Immature natural killer cell (primary cell): ENCODE measurements around the gene CCDC80. TPM values are rescaled to one million over a fixed set of nuclear protein-coding genes. Genes with fewer than 3 reads are reported as not detected.

ENCODE experiments used
- DNase-seq, 3 donors: peaks; one replicate each; pipeline ENCODE4 v3.0.0; 2022; ENCODE audit warnings: mixed read lengths in 1 of 3
- H3K27ac Mint-ChIP-seq, 6 donors: one replicate each; pipeline ENCODE4 v1.8.0; 2020; ENCODE audit warnings: mixed read lengths in 6 of 6, mild to moderate bottlenecking in 5 of 6, inconsistent platforms in 4 of 6, moderate library complexity in 3 of 6
- H3K27me3 Mint-ChIP-seq, 3 donors: one replicate each; pipeline ENCODE4 v1.8.0; 2020 to 2021; ENCODE audit warnings: low read depth in 3 of 3, mild to moderate bottlenecking in 3 of 3, mixed read lengths in 3 of 3, moderate library complexity in 3 of 3, inconsistent platforms in 1 of 3
- H3K36me3 Mint-ChIP-seq, 3 donors: one replicate each; pipeline ENCODE4 v1.8.0; 2020; ENCODE audit warnings: mixed read lengths in 3 of 3, inconsistent platforms in 2 of 3, mild to moderate bottlenecking in 2 of 3
- H3K4me1 Mint-ChIP-seq, 2 donors: one replicate each; pipeline ENCODE4 v1.8.0; 2020; ENCODE audit warnings: inconsistent platforms in 2 of 2, mild to moderate bottlenecking in 2 of 2, mixed read lengths in 2 of 2, moderate library complexity in 1 of 2
- H3K4me3 Mint-ChIP-seq, 5 donors: one replicate each; pipeline ENCODE4 v1.8.0; 2020; ENCODE audit warnings: mild to moderate bottlenecking in 5 of 5, mixed read lengths in 5 of 5, inconsistent platforms in 3 of 5, moderate library complexity in 3 of 5
- H3K9me3 Mint-ChIP-seq, 6 donors: one replicate each; pipeline ENCODE4 v1.8.0; 2020; ENCODE audit warnings: mild to moderate bottlenecking in 6 of 6, mixed read lengths in 6 of 6, inconsistent platforms in 4 of 6, moderate library complexity in 3 of 6
- polyA plus RNA-seq, 3 donors: library from polyadenylated mRNA; unstranded; fragments of 300-500 nt; fragmentation: Illumina TruSeq; gene quantifications; one replicate each; pipeline ENCODE4 v1.2.3, GENCODE V29; 2021

The CCDC80 gene
- polyA plus RNA-seq, 3 donors from 2014 or later = 0.20 TPM; not detected in 2

- no peak for DNase-seq
- Mint-ChIP-seq H3K9me3 (no peaks in the 10 kb centered on the region), H3K4me1 (peaks cover 8 to 32% of the 10 kb centered on the region in 2 donors), H3K4me3 (no peak overlapping the region), H3K27me3 (peaks cover 0 to 6% (median 4%) of the 10 kb centered on the region in 3 donors), H3K27ac (no peak overlapping the region), H3K36me3 (peaks cover 0 to 10% (median 0%) of the 10 kb centered on the region in 3 donors)
These were observed 10.1 kb upstream of the CCDC80 start for GRCh38 chr3:112651071-112651470.

GRCh38 chr3:112650482-112650881 lies 9.5 kb upstream of the CCDC80 start:
- no peaks in the 10 kb centered on the region for H3K9me3 Mint-ChIP-seq
- peaks cover 0 to 6% (median 4%) of the 10 kb centered on the region in 3 donors for H3K27me3 Mint-ChIP-seq
- no peak overlapping the region for H3K27ac Mint-ChIP-seq
- H3K36me3 Mint-ChIP-seq = peaks cover 0 to 10% (median 0%) of the 10 kb centered on the region in 3 donors
- H3K4me3 Mint-ChIP-seq = no peak overlapping the region
- H3K4me1 Mint-ChIP-seq = peaks cover 8 to 26% of the 10 kb centered on the region in 2 donors
- DNase-seq = no peak

GRCh38 chr3:112649478-112649735 lies 8.5 kb upstream of the CCDC80 start:
- Mint-ChIP-seq H3K4me3 (no peak overlapping the region), H3K9me3 (no peaks in the 10 kb centered on the region), H3K36me3 (peaks cover 0 to 5% (median 0%) of the 10 kb centered on the region in 3 donors), H3K27ac (no peak overlapping the region), H3K27me3 (peaks cover 0 to 6% (median 4%) of the 10 kb centered on the region in 3 donors), H3K4me1 (peaks cover 12 to 24% of the 10 kb centered on the region in 2 donors)
- DNase-seq = no peak

- peaks cover 27 to 42% of the 10 kb centered on the region in 2 donors for H3K4me1 Mint-ChIP-seq
- DNase-seq = no peak
- no peak overlapping the region for H3K4me3 Mint-ChIP-seq
- no peaks in the 10 kb centered on the region for H3K9me3 Mint-ChIP-seq
- peaks cover 2 to 6% (median 3%) of the 10 kb centered on the region in 3 donors for H3K27me3 Mint-ChIP-seq
- H3K36me3 Mint-ChIP-seq = peaks cover 0 to 5% (median 0%) of the 10 kb centered on the region in 3 donors
- H3K27ac Mint-ChIP-seq = peak overlapping the region in 1 of 6 donors; percentile 4
These were observed 6.2 kb upstream of the CCDC80 start for GRCh38 chr3:112647122-112647521.

GRCh38 chr3:112646623-112647022 lies 5.7 kb upstream of the CCDC80 start:
- Mint-ChIP-seq H3K27ac (no peak overlapping the region), H3K4me3 (no peak overlapping the region), H3K9me3 (no peaks in the 10 kb centered on the region), H3K27me3 (peaks cover 2 to 10% (median 3%) of the 10 kb centered on the region in 3 donors), H3K36me3 (peaks cover 0 to 5% (median 0%) of the 10 kb centered on the region in 3 donors), H3K4me1 (peaks cover 27 to 42% of the 10 kb centered on the region in 2 donors)
- DNase-seq = no peak

- H3K4me1 Mint-ChIP-seq = peaks cover 25 to 42% of the 10 kb centered on the region in 2 donors
- H3K27me3 Mint-ChIP-seq = peaks cover 2 to 10% (median 3%) of the 10 kb centered on the region in 3 donors
- peaks cover 0 to 1% (median 0%) of the 10 kb centered on the region in 3 donors for H3K36me3 Mint-ChIP-seq
- no peak for DNase-seq
- H3K27ac Mint-ChIP-seq = peak overlapping the region in 2 of 6 donors; percentile 16 to 18
- H3K9me3 Mint-ChIP-seq = no peaks in the 10 kb centered on the region
- H3K4me3 Mint-ChIP-seq = peak overlapping the region in 3 of 5 donors; percentile 16 to 82 (median 38)
These were observed 3.5 kb upstream of the CCDC80 start for GRCh38 chr3:112644453-112644852.

GRCh38 chr3:112643621-112644240 lies 2.8 kb upstream of the CCDC80 start:
- H3K4me3 Mint-ChIP-seq = peak overlapping the region; percentile 75 to 89 (median 82)
- H3K4me1 Mint-ChIP-seq = peaks cover 23 to 38% of the 10 kb centered on the region in 2 donors
- no peaks in the 10 kb centered on the region for H3K9me3 Mint-ChIP-seq
- peak overlapping the region; percentile 18 to 87 (median 69) for H3K27ac Mint-ChIP-seq
- peak; percentile 7 to 35 (median 31) for DNase-seq
- peaks cover 2 to 10% (median 3%) of the 10 kb centered on the region in 3 donors for H3K27me3 Mint-ChIP-seq
- H3K36me3 Mint-ChIP-seq = no peaks in the 10 kb centered on the region

GRCh38 chr3:112642912-112643506 lies 2.1 kb upstream of the CCDC80 start:
- DNase-seq = peak; percentile 76 to 82 (median 80)
- Mint-ChIP-seq H3K4me3 (peak overlapping the region; percentile 75 to 89 (median 82)), H3K9me3 (no peaks in the 10 kb centered on the region), H3K4me1 (peaks cover 23 to 34% of the 10 kb centered on the region in 2 donors), H3K27me3 (peaks cover 2 to 9% (median 3%) of the 10 kb centered on the region in 3 donors), H3K27ac (peak overlapping the region; percentile 11 to 87 (median 68)), H3K36me3 (no peaks in the 10 kb centered on the region)

GRCh38 chr3:112640276-112640929 lies 540 bp downstream of the CCDC80 start:
- Mint-ChIP-seq H3K27ac (no peak overlapping the region), H3K27me3 (peaks cover 2 to 5% (median 3%) of the 10 kb centered on the region in 3 donors), H3K4me1 (peaks cover 22 to 24% of the 10 kb centered on the region in 2 donors), H3K36me3 (no peaks in the 10 kb centered on the region), H3K4me3 (no peak overlapping the region), H3K9me3 (no peaks in the 10 kb centered on the region)
- DNase-seq = no peak

GRCh38 chr3:112639455-112640225 lies 1.3 kb downstream of the CCDC80 start:
- Mint-ChIP-seq H3K4me1 (peaks cover 18 to 20% of the 10 kb centered on the region in 2 donors), H3K27me3 (peaks cover 2 to 5% (median 3%) of the 10 kb centered on the region in 3 donors), H3K27ac (no peak overlapping the region), H3K36me3 (no peaks in the 10 kb centered on the region), H3K9me3 (no peaks in the 10 kb centered on the region), H3K4me3 (no peak overlapping the region)
- DNase-seq = no peak

- H3K27ac Mint-ChIP-seq = peak overlapping the region in 1 of 6 donors; percentile 33
- H3K4me3 Mint-ChIP-seq = no peak overlapping the region
- H3K27me3 Mint-ChIP-seq = peaks cover 2 to 5% (median 3%) of the 10 kb centered on the region in 3 donors
- H3K9me3 Mint-ChIP-seq = no peaks in the 10 kb centered on the region
- DNase-seq = no peak
- no peaks in the 10 kb centered on the region for H3K36me3 Mint-ChIP-seq
- peaks cover 6 to 9% of the 10 kb centered on the region in 2 donors for H3K4me1 Mint-ChIP-seq
These were observed 2.5 kb downstream of the CCDC80 start for GRCh38 chr3:112638327-112639020.

- H3K36me3 Mint-ChIP-seq = no peaks in the 10 kb centered on the region
- no peak for DNase-seq
- no peak overlapping the region for H3K27ac Mint-ChIP-seq
- no peak overlapping the region for H3K4me3 Mint-ChIP-seq
- peaks cover 0 to 5% (median 2%) of the 10 kb centered on the region in 3 donors for H3K27me3 Mint-ChIP-seq
- H3K4me1 Mint-ChIP-seq = peaks cover 0 to under 1% of the 10 kb centered on the region in 2 donors
- no peaks in the 10 kb centered on the region for H3K9me3 Mint-ChIP-seq
These were observed 3.2 kb downstream of the CCDC80 start for GRCh38 chr3:112637700-112638099.

GRCh38 chr3:112635674-112636073 lies 5.3 kb downstream of the CCDC80 start:
- Mint-ChIP-seq H3K4me3 (no peak overlapping the region), H3K9me3 (no peaks in the 10 kb centered on the region), H3K36me3 (no peaks in the 10 kb centered on the region), H3K27ac (no peak overlapping the region), H3K4me1 (no peaks in the 10 kb centered on the region), H3K27me3 (no peaks in the 10 kb centered on the region)
- no peak for DNase-seq
